Nephron (organoid): Measurements from ENCODE around the gene LHX2.
"Not testable (repeated sequence)": the region's sequence is repeated elsewhere in the genome, so short reads cannot be mapped to it uniquely, and the experiment has no call there.

ENCODE experiments used
- H3K27ac Mint-ChIP-seq, 3 experiments: 2 replicates each; pipeline ENCODE4 v1.8.0; 2020; ENCODE audit warnings: mixed read lengths in 3 of 3, mild to moderate bottlenecking in 2 of 3, moderate library complexity in 1 of 3
- H3K27me3 Mint-ChIP-seq: 2 replicates; pipeline ENCODE4 v1.8.0; 2021; ENCODE audit warnings: low read depth, mild to moderate bottlenecking, moderate library complexity, mixed read lengths
- H3K36me3 Mint-ChIP-seq: 2 replicates; pipeline ENCODE4 v1.8.0; 2020; ENCODE audit warnings: low read depth, mixed read lengths
- H3K4me1 Mint-ChIP-seq: 2 replicates; pipeline ENCODE4 v1.8.0; 2020; ENCODE audit warnings: mixed read lengths
- H3K4me3 Mint-ChIP-seq, 3 experiments: 2 replicates each; pipeline ENCODE4 v1.8.0; 2020; ENCODE audit warnings: mild to moderate bottlenecking in 3 of 3, mixed read lengths in 3 of 3, moderate library complexity in 2 of 3
- H3K9me3 Mint-ChIP-seq: 2 replicates; pipeline ENCODE4 v1.8.0; 2020; ENCODE audit warnings: mixed read lengths
- CTCF ChIP-seq, 3 experiments: fragments of 200-600 bp; sonication (generic); IDR thresholded peaks; one replicate each; pipeline ENCODE4 v1.5.0; 2021; ENCODE audit warnings: antibody characterized with exemption in 3 of 3; ENCODE audit not compliant: unreplicated experiment in 3 of 3

Gene LHX2

GRCh38 chr9:123983047-123983446 is 28.5 kb upstream of the LHX2 start:
- peaks cover 79% of the 10 kb centered on the region for H3K27me3 Mint-ChIP-seq
- H3K27ac Mint-ChIP-seq, result no peak overlapping the region
- H3K4me1 Mint-ChIP-seq, result no peaks in the 10 kb centered on the region
- no peak for TF ChIP-seq CTCF (IDR thresholded peaks at IDR 0.05; ENCODE audit: unreplicated experiment in 3 of 3)
- no peaks in the 10 kb centered on the region for H3K36me3 Mint-ChIP-seq
- H3K4me3 Mint-ChIP-seq, result no peak overlapping the region
- H3K9me3 Mint-ChIP-seq, result no peaks in the 10 kb centered on the region

GRCh38 chr9:123984802-123985201 is 26.8 kb upstream of the LHX2 start:
- no peaks in the 10 kb centered on the region for H3K4me1 Mint-ChIP-seq
- no peaks in the 10 kb centered on the region for H3K9me3 Mint-ChIP-seq
- no peak overlapping the region for H3K27ac Mint-ChIP-seq
- no peak for TF ChIP-seq CTCF (IDR thresholded peaks at IDR 0.05; ENCODE audit: unreplicated experiment in 3 of 3)
- no peak overlapping the region for H3K4me3 Mint-ChIP-seq
- peaks cover 86% of the 10 kb centered on the region for H3K27me3 Mint-ChIP-seq
- no peaks in the 10 kb centered on the region for H3K36me3 Mint-ChIP-seq

- Mint-ChIP-seq H3K27ac (no peak overlapping the region), H3K36me3 (no peaks in the 10 kb centered on the region), H3K9me3 (no peaks in the 10 kb centered on the region), H3K4me1 (no peaks in the 10 kb centered on the region), H3K4me3 (no peak overlapping the region), H3K27me3 (peaks cover 86% of the 10 kb centered on the region)
- TF ChIP-seq CTCF (IDR thresholded peaks at IDR 0.05; ENCODE audit: unreplicated experiment in 3 of 3), result no peak
Observed at GRCh38 chr9:123985869-123986268, 25.7 kb upstream of the LHX2 start.

GRCh38 chr9:123990427-123990826 is 21.1 kb upstream of the LHX2 start:
- no peaks in the 10 kb centered on the region for H3K9me3 Mint-ChIP-seq
- H3K27ac Mint-ChIP-seq, result no peak overlapping the region
- no peaks in the 10 kb centered on the region for H3K4me1 Mint-ChIP-seq
- H3K4me3 Mint-ChIP-seq, result no peak overlapping the region
- H3K27me3 Mint-ChIP-seq, result peaks cover 69% of the 10 kb centered on the region
- TF ChIP-seq CTCF (IDR thresholded peaks at IDR 0.05; ENCODE audit: unreplicated experiment in 3 of 3), result no peak
- no peaks in the 10 kb centered on the region for H3K36me3 Mint-ChIP-seq

GRCh38 chr9:123992679-123993078 is 18.9 kb upstream of the LHX2 start:
- Mint-ChIP-seq H3K27me3 (peaks cover 76% of the 10 kb centered on the region), H3K4me1 (peaks cover 12% of the 10 kb centered on the region)
- not testable (repeated sequence) for H3K27ac Mint-ChIP-seq, H3K9me3 Mint-ChIP-seq, H3K4me3 Mint-ChIP-seq, H3K36me3 Mint-ChIP-seq

GRCh38 chr9:123996731-123997421 is 14.7 kb upstream of the LHX2 start:
- Mint-ChIP-seq H3K27me3 (peaks cover 80% of the 10 kb centered on the region), H3K36me3 (no peaks in the 10 kb centered on the region), H3K9me3 (no peaks in the 10 kb centered on the region), H3K4me3 (no peak overlapping the region), H3K27ac (no peak overlapping the region), H3K4me1 (peaks cover 25% of the 10 kb centered on the region)
- no peak for TF ChIP-seq CTCF (IDR thresholded peaks at IDR 0.05; ENCODE audit: unreplicated experiment in 3 of 3)
